Measurements from ENCODE around the gene USP24.
"Not testable (repeated sequence)": the region's sequence is repeated elsewhere in the genome, so short reads cannot be mapped to it uniquely, and the experiment has no call there.

The USP24 gene

DNA sequence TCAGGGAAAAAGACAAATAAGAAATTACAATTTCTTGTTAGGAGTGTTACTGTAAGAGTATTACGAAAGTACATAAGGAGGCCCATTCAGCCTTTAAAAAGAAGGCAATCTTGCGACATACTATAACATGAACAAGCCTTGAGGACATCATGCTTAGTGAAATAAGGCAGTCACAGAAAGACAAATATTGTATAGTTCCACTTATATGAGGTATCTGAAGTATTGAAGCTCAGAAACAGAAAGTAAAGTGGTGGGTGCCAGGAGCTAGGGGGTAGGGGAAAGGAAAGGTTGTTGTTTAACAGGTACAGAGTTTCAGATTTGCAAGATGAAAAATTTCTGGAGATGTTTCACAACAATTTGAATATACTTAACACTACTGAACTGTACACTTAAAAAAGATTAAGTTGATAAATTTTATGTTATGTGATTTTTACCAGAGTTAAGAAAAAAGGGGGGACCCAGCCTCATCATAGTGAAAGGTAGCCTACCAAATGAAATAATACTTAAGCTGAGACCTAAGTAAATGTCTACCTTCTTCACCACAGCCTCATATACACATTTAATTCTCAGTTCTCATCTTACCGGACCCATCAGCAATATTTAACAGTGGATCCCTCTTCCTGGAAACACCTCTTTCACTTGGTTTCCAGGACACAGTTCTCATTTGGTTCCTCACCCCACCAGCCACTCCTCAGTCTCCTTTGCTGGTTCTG, 19.5 kb downstream of the USP24 start:
- DNase-seq = no peak

DNA sequence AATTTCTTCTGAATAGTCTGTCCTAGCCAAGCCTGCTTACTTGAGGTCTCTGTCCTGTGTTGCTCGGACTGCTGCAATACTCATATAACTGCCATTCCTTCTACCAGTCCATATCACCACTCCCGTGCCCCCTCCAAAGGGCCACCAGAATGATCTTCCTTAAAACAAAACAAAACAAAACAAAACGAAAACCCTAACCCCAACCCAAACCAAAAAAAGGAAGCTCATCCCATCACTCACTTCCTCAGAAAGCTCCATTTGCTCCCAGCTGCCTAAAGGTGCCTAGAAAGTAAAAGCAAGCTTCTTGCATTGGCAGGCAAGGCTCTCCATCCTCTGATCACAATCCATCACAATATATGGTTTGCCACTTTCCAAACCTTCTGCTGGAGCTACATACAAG, 20.3 kb downstream of the USP24 start:
- DNase-seq = no peak

DNA sequence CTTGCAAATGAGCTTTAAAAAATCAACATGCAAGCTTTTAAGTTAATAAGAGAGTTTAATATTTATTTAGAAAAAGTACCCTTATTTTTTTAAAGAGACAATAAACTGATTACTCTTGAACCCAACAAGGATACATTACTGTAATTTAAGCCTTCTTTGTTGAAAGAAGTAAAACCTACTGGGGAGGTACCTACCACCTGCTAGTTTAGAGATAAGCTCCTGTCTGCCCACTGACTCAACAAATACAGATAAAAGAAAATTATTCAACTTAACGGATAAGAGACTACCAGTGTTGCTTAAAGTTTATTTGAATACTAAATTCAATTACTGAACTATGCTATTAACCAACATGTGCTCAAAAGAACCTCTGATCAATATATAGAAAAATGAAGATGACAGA, 23.1 kb downstream of the USP24 start:
- no peak for DNase-seq

DNA sequence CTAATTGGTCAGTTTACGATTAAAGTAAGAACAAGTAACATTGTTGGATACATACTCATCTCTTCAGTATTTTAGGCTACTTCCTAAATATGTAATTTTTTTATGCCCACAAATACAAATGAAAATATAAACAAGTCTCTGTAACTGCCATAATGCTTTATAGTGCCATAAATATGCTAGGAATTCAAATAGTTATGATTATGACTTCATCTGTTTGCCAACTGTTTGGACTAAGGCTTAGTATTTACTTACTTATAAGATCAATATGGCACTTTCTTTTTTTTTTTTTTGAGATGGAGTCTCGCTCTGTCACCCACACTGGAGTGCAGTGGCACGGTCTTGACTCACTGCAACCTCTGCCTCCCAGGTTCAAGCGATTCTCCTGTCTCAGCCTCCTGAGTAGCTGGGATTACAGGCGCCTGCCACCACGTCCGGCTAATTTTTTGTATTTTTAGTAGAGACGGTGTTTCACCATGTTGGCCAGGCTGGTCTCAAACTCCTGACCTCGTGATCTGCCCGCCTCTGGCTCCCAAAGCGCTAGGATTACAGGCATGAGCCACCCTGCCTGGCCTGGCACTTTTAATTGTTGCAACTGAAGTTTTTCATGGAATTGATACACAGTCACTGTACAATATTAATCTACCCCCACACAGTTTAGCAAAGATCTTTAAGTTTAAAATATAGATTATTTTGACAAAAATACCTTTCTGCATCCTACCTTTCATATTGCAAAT, 23.8 kb downstream of the USP24 start:
- DNase-seq = not testable (repeated sequence)

DNA sequence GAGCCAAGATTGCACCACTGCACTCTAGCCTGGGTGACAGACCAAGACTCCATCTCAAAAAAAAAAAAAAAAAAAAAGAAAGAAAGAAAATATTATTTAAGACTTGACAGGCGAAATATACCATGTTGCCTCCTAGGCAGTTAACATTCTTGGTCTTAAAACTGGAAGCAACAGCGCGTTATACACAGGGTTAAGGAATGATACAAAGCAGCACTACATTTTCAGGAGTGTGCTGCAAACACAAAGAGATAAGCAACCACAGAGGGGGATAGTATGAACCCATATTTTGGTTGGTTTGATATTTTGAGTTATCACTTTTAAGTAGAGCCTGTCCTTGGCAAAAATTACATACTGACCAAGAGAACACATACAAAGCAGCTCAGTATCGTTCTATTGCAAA, 25.1 kb downstream of the USP24 start:
- DNase-seq = no peak

DNA sequence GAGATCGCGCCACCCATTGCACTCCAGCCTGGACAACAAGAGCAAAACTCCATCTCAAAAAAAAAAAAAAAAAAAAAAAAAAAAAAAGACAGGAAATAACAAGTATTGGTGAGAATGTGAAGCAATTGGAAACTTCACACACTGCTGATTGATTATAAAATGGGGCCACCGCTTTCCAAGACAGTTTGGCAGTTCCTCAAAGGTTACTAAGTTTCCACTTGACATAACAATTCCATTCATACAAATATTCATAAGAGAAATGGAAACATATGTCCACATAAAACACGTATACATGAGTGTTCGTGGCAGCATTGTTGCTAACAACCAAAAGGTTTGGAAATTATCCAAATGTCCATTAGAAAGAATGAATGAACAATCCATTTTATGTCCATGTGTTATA, 26.3 kb downstream of the USP24 start:
- no peak for DNase-seq

DNA sequence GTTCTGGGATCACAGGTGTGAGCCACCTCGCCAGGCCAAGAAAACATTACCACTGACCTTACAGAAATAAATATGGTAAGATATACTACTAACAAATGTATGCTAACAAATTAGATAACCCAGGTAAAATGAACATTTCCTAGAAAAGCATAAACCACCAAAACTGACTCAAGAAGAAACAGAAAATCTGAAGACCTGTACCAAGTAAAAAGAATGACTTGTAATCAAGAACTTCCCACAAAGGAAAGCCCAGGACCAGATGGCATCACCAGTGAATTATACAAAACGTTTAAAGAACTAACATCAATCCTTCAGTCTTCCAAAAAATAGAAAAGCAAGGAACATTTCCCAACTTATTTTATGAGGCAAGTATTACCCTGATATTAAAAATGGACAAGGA, 29.3 kb downstream of the USP24 start:
- DNase-seq = no peak

DNA sequence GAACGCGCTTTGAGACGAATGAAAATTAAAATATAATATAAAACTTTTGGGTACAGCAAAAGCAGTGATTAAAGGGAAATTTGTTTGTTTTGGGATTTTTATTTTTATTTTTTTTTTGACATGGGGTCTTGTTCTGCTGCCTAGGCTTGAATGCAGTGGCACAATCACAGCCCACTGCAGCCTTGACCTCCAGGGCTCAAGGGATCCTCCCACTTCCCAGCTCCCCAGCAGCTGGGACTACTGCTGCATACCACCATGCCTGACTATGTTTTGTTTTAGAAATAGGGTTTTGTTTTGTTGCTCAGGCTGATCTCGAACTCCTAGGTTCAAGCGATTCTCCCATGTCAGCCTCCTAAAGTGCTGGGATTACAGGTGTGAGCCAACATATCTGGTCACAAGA, 30.3 kb downstream of the USP24 start:
- no peak for DNase-seq

DNA sequence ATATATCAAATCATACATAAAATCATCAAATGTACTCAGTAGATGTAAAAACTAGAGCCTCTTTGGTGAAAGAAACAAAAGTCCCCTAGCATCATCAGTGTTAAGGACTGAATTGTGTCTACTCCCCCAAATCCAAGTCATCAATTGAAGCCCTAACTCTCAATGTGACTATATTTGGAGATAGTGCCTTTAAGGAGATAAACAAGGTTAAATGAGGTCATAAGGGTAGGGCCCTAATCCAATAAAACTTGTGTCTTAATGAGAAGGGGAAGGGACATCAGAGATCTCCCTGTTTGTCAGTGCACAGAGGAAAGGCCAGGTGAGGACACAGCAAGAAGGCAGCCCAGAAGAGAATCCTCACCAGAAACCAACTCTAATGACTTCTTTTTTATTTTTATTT, 33.5 kb downstream of the USP24 start:
- DNase-seq = no peak

DNA sequence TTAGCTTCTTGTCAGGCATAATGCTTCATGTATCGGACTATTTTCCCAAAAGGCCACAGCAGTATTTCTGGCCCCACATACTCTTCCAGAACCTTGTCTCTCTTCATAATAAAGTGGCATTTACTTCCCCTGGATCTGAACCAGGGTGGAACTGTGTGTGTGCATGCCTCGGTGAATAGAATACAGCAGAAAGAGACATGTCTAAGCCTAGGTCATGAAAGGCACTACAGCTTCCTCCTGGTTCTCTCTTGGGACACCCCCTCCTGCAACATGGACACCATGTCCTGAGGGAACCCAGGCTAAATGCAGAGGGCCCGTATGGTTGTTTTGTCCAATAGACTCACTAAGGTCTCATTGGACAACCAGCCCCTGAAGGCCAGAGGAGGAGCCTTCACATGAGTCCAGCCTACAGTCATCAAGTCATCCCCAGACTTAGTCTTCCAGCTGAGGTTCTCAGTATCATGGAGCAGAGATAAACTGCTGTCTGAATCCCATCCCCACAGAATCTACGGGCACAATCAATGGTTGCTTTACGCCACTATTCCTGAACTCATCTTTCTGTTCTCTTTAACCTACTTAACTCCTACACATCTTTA, 35.0 kb downstream of the USP24 start:
- no peak for DNase-seq

DNA sequence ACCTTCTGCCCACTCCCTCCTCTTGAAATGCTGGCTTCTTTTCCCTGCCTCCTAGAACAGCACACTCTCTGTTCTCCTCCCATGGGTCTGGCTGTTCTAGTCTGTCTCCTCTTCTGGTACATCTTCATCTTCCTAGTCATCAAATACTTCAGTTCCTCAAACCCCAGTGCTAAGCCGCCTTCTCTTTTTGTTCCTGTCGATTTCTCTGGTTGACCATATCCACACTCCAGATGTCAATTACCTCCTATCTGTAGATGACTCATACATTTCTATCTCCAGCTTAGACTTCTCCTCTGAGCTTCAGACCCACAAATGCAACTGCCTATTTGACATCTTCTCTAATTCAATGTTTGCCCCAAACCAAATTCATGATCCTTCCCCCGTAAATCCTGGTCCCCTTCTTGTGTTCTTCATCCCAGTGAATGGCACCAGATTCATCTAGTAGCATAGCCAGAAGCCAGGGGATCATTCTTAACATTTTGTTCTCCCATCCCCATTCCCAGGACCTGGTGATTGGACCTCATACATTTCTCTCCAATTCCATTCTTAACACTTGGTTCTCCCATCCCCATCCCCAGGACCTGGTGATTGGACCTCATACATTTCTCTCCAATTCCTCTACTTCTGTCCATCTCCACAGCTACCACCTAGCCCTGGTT, 35.9 kb downstream of the USP24 start:
- no peak for DNase-seq

DNA sequence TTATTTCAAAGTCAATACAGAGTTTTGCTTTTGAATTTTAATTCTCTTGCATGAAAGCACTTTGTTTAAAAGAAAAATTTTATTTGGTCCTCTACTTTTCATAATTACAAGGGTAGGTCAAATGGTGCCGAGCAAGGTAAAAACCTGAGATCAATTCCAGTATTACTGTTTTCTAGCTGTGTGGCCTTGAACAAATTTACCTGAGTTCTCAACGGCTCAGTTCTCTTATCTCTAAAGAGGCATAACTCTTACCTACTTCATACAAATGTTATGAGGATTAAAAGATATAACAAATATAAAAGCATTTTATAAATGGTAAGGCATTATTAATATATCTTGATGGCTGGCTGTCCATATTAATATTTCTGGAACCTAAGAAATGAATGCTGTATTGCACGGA, 42.5 kb downstream of the USP24 start:
- no peak for DNase-seq

DNA sequence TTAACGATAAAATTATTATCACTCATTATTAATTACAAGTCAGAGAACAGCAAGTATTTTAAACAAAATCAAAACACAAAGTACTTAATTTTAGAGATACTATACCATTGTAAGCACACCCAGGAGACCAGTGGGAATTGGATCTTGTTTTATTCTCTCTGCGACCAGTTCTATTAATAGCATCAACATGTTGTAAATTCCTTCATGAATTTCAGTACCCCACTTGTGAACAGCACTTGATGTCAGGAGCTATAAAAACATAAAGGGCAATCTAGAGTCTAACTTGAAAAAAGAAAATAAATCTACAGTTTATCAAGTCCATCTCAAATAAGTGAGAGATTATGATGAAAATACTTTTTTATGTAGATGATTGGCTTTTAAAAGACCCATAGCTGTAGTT, 42.9 kb downstream of the USP24 start:
- no peak for DNase-seq

DNA sequence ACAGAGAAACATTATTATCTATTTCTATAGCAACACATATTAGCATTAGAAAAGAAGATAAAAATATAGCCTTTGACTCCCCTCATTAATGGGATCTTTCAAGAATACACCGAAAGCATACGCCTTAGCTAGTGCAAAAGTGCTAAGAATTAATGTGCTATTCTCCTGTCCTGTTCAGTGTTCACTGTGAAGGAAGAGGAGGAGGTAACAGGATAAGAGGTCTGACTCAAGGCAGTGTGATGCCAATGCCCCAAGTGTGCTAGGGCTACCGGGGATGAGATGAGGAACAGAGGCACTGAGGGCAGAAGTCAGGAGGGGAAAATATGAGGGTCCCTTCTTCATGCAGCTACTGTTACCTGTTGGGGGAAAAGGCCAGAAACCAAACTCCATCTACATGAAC, 43.5 kb downstream of the USP24 start:
- no peak for DNase-seq

DNA sequence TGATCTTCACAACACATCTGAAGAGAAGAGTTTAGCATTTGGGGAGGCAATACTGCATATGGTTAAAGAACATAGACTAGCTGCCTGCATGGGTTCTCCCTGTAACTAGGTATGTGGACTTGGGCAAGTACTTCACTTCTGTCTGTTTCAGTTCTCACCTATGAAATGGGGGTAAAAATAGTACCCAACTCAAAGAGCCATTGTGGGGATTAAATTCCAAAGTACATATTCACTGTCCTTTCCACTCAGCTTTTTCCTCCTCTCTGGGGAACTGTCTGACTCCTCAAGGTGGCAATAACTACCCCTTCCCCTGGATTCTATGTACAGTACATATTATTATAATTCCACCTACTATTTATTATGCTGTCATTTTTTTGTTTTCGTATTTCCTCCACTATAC, 44.7 kb downstream of the USP24 start:
- DNase-seq = no peak

DNA sequence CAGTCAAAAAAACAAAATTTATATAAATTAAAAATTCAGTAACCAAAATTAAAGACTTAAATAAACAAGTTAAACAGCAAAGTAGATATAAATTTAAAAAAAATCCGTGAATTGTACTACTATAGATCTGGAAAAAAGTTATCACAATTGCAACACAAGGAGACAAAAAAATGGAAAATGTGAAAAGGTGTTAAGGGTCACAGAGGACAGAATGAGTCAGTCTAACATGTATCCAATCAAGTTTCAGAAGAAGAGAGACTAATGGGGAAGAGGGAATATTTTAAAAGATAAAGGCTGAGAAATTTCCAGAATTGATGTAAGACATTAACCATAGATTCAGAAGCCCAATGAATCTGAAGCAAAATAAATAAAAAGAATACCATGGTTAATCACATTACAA, 46.0 kb downstream of the USP24 start:
- no peak for DNase-seq

DNA sequence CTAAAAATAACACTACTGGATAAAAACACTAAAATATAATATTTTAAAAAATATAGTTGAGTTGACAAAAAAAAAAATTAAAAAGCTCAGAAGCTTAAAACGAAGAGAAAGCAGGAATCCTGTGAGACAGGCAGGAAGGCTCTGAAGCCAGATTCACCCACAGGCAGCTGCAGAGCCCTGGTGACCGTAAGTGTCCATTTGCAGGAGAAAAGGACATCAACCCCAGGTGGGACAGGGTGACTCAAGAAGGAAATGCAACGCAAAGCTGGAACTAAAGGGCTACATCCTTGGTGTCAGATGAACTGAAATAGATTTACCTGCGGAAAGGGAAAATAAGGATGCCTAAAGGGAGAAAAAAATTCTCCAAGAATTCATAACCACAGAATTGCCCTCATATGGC, 46.8 kb downstream of the USP24 start:
- no peak for DNase-seq

DNA sequence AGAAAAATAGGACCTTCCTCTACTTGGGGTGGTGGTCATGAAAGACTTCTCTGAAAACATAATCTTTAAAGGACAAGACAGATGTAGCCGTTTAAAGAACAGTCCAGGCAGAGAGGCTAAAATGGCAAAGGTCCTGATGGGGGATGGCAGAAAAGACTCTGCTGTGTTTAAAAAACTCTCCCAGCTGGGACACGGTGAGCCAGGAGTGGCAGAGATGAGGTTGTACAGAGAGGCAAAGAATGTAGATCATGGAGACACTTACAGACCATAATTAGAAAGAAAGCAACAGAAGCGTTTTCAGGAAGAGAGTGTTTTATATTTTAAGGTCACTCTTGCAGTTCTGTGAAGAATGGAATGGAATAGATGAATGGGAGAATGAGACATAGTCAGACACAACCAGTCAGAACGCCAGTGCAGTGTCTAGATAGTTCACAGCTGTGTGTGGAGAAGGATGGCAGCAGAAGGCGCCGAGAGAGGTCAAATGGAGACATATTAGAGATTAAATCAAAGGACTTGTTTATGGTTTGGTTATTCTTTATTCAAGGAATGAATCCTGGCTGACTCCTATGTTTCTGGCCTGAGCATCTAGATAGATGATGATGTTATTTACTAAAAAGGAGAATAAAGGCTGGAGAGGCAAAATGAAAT, 47.8 kb downstream of the USP24 start:
- no peak for DNase-seq

DNA sequence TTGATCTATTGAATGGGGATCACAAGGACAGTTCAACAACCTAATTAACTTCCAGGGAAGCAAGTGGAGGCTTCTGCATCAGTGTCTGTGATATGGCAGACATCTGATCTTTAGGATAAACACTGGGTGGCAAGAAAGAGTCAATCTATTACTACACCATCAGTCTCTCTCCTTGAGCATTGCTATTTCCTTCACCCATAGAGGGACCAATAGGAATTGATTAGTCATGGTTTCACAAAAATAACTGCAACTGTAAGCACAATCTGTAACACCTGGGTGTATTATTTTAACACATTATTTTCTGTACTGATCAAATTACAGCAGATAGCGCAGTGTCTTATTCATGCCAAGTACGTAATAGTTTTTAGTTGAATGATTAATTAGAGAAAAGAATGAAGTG, 50.3 kb downstream of the USP24 start:
- no peak for DNase-seq

DNA sequence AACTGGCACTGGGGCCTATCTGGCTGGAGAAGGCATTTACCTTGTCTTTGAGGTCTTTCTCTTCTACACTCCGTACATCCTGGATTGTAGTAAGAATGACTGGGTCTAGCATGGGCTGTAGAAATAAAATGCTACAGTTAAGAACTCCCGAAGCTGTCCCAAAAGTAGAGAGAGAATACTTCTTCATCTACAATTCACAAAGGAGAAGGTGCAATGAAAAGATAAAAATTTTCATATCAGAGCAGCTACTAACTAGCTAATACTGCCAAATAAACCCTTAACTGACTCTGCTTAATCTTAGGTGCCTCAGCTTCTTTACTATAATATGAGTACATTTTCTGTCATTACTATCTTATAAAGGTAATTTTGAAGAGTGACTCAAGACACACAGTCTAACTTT, 55.6 kb downstream of the USP24 start:
- no peak for DNase-seq

DNA sequence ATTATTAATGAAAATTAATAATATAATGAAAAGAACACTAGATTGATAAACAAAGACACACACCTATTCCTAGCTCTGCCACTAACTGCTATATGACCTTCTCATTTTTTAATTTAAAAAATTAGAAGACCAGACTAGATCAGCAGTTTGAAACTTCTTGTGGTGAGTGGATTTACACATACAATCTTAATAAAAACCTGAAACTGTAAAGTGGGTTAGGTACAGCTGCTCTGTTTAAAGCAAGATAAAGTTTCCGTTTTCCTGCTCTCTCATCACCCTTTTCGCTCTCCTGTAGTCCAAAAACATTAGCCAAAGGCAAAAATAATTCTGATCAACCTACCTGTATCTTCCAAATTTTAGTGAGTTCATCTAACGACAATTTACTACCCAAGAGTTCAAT, 58.6 kb downstream of the USP24 start:
- DNase-seq = no peak

DNA sequence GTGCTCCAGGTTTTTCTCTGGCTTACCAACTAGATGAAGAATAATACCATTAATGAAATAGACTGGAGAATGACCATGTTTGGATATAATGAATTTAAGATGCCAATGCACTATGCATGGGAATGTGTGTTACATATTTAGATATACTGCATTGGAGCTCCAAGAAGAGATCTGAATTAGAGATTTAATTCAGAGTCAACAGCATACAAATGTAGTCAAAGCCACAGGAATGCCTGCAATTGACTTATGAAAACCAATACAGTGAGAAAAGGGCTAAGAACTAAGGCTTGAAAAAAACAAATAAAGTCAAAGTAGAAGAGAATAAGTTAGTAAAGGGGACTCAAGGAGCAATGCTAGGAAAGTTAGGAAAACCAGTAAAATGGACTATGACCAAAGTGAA, 59.1 kb downstream of the USP24 start:
- no peak for DNase-seq

DNA sequence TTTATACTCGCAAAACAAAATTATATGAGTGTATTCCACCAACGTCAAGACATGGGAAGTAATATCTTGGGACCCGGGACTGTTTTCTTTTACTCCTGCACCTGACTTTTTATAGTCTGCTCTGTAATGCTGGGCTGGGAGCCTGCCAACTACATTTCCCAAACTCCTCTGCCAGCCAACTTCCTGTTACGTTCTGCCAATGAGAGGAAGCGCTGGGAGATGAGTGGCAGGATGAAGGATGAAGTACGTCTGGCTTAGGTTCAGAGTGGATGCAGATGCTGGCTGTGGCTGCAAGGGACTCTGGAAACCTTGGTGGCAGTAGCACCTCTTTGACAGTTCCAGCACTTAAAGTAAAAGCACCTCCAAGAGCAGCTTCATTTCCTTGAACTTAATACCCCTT, 59.6 kb downstream of the USP24 start:
- DNase-seq = no peak

All from left hindlimb (tissue), 1 donor.